GM19043 (cell line): Measurements from ENCODE around the gene ANXA3.
"Not testable (repeated sequence)": the region's sequence is repeated elsewhere in the genome, so short reads cannot be mapped to it uniquely, and the experiment has no call there.

Experiments
- ATAC-seq: cut with Tn5 transposase; IDR thresholded peaks from one replicate; pipeline ENCODE4 v1.9.1; 2021; ENCODE audit warnings: low read depth; ENCODE audit not compliant: unreplicated experiment

The ANXA3 gene

GRCh38 chr4:78542373-78542772, 9.2 kb upstream of the ANXA3 start:
- no peak for ATAC-seq

DNA sequence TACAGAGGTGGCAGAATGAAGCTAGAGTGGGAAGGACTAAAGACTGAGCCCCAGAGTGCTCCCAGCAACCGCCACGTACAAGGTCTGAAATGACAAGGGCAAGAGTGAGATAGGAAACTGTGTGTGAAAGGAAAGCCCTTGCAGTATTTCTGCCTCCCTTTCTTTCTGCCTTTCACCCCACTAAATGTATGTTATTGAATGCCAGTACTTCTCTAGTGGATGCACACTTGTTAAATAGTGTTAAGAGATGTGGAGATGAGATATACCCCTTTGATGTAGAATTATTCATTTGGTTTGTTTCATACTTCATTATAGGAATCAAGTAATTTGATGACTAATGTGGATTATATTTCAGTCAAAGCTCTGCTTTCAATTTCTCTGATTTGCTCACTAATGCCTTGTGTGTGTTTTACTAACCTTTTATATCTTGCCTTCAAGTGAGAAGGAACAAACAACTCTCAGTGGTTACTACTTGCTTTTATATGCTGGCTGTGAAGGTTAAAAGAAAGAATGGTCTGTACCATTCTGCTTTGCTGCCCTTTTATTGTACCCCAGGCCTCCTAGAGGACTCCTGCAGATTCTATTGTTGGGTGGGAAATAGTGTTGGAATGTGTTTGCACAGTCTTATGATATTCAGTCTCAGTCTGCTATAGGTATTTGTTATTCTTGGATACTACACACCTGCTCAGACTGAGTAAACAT, 8.0 kb upstream of the ANXA3 start:
- ATAC-seq = no peak

- ATAC-seq = no peak
These were observed 6.9 kb upstream of the ANXA3 start for GRCh38 chr4:78544678-78545077.

GRCh38 chr4:78545275-78546246, 6.0 kb upstream of the ANXA3 start:
- no peak for ATAC-seq

DNA sequence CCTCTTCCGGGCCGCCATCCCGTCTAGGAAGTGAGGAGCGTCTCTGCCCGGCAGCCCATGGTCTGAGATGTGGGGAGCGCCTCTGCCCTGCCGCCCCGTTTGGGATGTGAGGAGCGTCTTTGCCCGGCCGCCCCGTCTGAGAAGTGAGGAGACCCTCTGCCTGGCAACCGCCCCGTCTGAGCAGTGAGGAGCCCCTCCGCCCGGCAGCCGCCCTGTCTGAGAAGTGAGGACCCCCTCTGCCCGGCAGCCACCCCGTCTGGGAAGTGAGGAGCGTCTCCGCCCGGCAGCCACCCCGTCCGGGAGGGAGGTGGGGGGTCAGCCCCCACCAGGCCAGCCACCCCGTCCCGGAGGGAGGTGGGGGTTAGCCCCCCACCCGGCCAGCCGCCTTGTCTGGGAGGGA, 3.7 kb upstream of the ANXA3 start:
- ATAC-seq = not testable (repeated sequence)

DNA sequence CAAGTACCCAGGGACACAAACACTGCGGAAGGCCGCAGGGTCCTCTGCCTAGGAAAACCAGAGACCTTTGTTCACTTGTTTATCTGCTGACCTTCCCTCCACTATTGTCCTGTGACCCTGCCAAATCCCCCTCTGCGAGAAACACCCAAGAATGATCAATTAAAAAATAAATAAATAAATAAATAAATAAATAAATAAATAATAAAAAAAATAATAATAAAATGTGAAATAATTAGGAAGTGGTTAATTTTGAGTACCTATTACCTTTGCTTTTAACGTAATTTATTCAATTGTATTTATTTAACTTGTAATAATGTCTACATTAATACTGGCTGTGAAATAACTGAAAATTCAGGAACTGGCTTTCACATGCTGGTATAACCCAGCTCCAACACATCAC, 2.7 kb upstream of the ANXA3 start:
- not testable (repeated sequence) for ATAC-seq

DNA sequence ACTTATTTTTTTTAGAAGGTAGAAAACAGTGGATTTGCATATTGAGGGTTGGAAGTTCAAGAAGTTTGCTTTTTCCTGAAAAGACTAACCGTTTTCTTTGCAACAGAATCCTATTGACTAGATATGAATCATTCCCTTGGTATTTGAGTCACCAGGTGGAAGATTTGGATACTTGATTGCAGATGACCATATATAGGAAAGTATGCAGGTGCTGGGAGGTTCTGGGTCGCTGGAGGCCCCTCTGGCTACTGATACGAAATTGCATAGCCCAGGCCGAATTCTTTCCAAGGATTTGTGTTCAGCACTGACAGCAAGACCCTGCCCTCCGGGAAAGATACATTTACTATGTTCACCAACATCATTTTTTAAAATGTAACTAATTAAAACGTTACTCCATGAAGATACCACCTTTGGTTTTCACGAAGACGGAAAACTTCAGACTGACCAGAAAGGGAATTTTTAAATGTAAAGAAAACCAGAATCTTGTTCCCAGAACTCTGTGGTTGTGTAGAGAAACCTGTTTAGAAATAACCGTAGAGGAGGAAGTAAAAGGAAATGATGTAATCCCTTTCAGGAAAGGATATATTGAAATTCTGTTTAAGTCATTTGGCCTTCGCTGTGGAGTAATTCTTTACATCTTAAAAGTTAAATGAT, 946 bp downstream of the ANXA3 start:
- ATAC-seq = no peak

DNA sequence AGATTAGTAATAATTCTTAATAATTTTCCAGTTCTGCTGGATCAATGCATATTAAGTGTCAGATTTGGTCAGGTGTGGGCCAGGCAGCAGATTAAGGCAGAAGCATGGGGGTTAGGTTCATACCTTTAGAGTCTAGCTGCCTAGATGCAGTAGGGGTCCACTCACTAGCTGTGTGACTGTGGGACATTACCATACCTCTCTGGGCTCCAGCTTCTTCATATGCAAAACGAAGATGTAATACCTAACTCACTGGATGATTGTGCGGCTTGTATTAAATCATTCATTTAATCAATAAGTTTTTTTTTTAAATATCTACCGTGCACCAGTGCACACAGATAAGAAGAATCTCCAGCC, 1.4 kb downstream of the ANXA3 start:
- no peak for ATAC-seq

- ATAC-seq = no peak
These were observed 2.0 kb downstream of the ANXA3 start for GRCh38 chr4:78553529-78554060.

DNA sequence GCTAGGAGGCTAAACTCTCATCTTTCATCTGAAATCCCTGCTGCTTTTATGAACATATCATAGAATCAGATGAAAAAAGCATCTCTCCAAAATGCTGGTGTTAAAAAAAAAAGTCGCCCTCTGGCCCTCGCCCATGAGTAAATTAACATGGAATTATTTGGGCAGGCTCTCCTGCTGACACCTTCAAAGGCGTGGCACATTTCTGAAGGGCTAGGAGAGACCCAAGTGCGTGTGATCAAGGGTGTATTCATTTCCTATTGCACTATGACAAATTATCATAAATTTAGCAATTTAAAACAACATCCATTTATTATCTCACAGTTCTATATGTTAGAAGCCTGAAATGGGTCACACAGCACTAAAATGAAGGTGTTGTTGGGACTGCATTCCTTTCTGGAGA, 5.1 kb downstream of the ANXA3 start:
- no peak for ATAC-seq

DNA sequence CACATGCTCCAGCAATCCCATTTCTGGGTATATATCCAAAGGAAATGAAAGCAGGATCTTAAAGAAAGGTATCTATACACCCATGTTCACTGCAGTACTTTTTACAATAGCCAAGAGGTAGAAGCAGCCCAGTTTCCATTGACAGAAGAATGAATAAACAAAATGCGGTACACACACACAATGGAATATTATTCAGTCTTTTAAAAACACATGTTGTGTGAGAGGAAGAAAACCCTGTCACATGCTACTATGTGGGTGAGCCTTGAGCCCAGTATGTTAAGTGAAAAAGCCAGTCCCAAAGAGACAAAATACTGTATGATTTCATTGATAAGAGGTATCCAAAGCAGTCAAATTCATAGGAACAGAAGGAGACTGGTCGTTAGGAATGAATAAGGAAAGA, 6.3 kb downstream of the ANXA3 start:
- ATAC-seq = no peak

DNA sequence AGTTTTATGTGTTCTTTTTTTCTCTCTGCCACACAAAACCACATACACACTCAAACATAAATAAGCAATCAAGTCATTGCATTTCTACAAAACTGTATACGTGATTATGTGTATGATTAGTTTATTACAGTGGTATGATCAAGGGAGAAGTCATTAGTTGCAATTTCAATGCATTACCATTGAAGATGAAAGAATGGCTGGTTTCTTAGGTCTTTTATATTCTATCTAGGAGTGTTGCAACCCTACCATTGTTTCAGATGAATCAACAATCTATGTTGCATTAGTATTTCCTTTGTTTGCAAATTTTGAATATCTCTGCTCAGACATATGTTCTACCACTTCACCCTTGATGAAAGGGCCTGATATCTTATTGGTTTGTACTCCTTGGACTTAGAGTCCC, 6.8 kb downstream of the ANXA3 start:
- ATAC-seq = no peak

DNA sequence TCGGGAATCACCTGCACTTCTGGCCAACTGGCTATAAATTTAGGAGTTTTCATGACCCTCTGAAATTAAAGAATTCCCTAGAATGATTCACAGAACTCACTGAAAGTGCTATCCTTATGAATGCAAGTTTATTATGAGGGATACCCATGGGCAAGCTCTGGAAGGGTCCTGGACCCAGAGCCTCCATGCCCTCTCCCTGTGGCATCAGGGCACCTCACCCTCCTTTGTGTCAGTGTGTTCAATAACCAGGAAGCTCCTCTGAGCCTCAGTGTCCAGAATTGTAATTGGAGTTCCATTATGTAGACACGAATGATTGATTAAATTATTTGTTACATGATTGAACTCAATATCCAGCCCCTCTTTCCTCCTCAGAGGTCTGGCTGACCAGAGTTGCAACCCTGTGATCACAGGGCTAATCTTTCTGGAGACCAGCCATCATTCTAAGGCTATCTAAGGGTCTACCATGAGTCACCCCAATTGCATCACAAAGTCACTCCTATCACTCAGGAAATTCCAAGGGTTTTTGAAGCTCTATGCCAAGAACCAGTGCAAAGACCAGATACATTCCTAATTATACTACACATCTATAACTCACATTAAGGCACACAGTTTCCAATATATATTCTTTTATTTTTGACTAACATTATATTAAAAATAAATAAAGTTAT, 8.9 kb downstream of the ANXA3 start:
- ATAC-seq = no peak

DNA sequence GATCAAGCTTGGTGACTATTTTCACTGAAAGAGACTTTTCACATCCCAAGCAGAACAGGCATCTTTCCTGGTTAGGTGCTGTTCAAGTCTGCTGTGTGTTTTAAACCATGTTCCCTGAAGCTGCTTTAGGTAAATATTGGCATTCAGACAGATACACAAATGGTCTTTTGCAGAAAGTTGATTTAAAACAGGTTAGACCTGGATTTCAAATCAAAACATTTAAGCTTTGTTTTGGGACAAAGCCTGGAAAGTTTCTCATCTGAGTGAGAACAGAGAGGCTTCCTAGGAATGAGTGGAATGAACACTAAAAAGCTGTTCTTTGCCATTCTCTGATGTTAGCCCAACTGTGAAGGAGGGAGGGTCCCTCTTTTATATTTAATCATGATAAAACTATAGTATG, 10.1 kb downstream of the ANXA3 start:
- no peak for ATAC-seq

DNA sequence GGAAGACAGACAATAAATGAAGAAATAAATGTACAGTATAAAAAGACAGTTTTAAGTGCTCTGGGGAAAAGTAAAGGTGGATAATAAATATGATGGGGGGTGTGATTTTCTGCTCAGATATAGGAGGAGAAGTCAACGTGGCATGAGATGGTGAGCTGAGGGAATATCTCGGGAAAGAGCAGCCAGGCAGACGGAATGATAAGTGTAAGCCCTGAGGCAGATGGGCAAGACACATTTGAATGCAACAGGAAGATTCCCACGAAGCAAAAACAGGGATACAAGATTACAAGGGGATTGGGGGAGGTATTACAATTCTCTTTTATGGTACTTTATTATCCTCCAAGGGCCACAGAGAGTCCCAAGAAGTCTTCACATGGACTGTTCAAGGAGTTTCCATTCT, 11.1 kb downstream of the ANXA3 start:
- ATAC-seq = no peak

DNA sequence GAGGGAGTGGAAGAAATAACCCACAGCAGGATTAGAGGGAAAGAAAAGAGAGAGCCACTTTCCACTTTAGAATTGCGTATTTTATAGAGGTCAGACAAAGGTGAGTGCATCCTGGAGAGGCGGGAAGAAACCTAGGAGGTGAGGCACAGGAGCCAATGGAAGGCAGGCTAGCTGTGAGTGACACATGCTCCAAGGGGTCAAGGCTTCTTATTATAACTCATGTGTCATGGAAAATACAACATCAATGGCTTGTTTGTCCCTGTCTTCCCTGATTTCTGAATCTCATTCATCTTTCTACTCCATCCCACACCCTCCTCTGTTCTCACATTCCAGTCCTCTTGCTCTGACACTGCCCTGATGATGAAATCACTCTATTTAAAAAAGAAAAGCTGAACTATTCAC, 14.4 kb downstream of the ANXA3 start:
- ATAC-seq = no peak

DNA sequence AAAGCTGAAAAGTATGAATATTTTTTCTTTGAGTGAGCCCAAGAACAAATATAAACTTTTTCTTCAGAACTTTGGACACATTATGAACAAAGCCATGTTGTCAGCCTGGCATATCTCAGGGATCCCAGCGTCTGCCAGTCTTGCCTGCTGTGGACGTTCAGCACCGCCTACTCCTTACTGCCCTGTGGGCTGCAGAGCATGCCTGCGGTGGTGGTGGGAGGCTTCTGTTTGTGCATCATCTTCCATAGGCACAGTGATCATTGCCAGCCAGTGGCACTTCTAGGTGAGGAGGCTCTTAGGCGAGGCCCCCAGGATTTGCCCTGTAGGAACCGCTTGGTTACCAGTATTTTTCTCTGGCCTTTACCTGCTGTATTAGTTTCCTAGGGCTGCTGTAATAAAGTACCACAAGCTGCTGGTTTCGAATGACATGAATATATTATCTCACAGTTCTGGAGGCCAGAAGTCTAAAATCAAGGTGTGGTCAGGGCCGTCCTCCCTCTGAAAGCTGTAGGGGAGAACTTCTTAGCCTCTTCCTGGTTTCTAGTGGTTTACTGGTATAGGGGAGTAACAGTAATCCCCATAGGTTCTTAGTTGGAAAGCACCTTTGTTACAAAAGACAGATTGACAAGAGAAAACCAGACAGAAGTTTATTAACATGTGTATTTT, 15.4 kb downstream of the ANXA3 start:
- peak; percentile 66 for ATAC-seq

DNA sequence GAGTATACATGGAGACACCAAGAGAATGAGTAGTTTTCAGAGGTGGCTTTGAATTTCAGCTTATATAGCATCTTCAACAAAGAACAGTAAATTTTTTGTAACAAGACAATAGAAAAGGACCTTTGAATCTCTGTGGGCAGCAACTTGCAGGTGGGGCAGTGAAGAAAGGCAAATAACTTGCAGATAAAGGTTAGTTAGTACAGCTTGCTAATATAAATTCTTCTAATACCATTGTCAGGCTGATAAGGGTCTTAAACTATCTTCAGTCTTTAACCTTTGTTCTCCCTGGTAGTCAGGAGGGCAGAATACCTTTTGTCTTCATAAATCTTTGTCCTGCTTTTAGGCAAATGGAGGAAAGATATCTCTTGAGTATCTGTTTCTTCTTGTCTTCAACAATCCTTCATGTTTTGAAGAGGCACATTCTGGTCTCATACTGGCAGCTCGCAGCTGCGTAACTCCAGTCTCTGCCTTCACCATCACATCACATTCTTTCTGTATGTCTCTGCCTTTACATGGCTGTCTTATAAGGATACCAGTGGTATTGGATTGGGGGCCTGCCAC, 16.0 kb downstream of the ANXA3 start:
- no peak for ATAC-seq

DNA sequence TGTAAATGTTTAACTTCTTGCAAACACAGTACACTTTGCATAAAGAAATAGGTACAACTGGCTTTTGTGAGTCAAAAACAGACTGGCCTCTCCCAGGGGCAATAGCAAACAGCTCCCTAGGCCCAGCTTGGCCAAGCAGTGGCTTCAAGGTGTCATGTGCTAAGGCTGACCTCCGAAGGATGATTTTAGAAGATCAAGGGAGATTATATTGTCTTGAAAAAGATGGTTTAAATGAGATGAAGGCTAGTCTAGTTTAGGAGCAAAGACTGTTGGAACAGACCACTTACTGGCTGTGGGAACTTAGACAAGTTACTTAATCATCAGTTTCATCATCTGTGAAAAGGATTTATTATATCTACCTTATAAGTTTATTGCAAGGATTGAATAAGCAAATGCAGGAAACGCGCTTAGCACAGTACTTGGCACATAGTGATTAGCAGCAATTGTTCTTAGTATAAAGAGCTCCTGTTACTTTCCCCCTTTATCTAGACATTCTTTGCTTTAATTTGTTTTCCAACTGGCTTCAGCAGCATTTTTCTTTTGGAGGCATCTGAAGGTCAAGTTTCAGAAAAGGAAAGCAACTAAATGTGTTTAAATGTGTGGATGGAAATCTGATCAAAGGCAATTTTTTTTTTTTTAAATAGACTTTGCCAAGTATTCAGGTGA, 17.2 kb downstream of the ANXA3 start:
- ATAC-seq = peak; percentile 63
